Middle frontal gyrus (tissue), 1 donor: ENCODE data around the gene ANKRD11.
"Not testable (repeated sequence)": the region's sequence is repeated elsewhere in the genome, so short reads cannot be mapped to it uniquely, and the experiment has no call there.

Experiments
- DNase-seq: peaks from one replicate; pipeline ENCODE4 v3.0.0-alpha.2; 2015; ENCODE audit warnings: low spot score; ENCODE audit errors: extremely low spot score

ANKRD11 gene

GRCh38 chr16:89317729-89318429, 172.5 kb downstream of the ANKRD11 start:
- DNase-seq: no peak

DNA sequence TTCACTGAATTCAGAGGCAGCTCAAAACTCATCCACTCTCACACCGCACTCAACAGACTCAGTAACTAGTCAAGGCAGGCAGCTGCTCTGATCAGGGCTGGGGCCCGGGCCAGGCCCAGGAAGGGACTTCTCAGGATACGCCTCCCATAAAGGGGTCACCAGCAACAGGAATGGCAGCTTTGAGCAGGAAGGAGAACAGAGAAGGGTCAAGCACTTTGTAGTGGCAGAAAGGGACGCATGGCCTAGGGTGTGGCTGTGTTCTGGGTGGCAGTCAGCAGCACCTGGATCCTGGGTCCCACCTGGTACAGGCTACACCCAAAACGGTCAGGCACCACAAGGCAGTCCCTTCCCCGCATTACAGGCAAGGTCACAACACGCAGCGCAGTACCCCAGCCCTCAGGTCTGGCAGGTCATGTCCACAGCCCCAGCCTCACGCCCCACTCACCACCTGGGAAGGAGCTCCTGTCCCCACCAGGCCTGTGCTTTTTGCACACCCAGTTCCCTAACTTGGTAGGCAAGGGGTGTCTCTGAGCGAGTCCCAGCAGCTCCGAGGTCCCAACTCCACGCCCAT, 173.2 kb downstream of the ANKRD11 start:
- no peak for DNase-seq

DNA sequence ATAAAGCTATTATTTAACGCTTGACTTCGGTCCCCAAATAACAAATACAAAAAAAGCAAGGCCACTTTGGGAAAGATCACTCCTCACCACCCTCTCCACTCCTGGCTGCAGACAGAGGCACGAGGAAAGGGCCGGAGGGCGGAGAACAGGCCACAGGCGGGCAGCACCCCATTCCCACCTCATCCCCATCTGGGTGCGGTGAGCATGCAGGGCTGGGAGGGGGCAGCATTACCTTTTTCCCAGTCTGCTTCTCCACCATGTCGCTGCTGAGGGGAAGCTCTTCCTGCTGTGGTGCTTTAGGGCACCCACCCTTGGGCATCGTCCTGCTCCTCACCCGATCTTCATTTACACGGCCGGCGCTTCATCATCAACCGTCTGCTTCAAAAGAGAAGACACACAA, 173.7 kb downstream of the ANKRD11 start:
- no peak for DNase-seq

DNA sequence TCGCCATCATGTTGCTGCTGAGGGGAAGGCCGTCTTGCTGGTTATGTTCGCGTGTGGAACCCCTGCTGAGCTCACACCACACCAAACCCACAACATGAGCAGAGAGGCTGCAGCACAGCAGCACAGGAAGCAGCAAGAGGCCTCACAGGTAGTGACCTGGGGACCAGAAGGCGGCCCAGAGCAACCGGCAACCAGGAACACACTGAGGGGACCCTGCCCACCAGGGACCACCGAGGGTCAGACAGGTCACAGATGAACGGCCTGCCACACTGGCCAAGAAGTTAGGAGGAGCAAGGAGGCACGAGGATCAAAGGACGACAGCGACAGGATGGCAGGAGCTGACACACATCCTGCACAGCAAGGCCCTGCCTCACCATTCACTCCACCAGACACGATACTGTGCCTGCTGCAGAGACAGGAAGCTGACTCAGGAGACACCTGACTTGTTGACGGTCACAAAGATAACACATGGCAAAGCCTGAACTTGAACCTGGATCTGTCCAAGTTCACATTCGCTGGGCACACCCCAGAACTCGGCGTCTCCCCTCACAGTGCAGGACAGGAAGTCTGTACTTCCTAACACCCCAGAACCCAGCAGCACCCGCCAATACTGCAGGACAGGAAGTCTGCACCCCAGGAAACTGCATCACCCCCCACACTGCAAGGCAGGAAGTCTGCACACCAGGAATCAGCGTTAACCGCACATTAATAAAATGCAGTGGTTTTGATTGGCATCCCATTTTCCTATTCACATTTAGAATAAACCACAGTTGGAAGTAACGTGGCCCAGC, 174.4 kb downstream of the ANKRD11 start:
- DNase-seq: no peak

- no peak for DNase-seq
Observed at GRCh38 chr16:89315271-89315670, 175.1 kb downstream of the ANKRD11 start.

DNA sequence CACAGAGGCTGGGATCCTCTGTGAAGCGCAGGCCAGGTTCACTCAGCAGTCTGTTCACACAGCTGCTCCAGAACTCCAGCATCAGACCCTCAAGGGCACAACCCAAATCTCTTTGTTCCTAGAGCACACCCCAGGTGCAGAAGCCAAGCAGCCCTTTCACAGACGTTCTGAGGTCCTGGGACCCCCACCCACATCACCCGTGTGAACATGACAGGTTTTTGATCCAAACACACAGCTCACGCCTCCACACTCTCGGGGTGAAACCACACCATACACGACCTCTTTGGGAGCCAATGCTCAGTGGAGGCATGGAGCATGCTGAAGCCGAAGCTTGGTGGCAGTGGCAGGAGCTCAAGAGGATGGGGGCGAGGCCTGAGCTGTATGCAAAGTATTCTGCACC, 175.5 kb downstream of the ANKRD11 start:
- DNase-seq: no peak

DNA sequence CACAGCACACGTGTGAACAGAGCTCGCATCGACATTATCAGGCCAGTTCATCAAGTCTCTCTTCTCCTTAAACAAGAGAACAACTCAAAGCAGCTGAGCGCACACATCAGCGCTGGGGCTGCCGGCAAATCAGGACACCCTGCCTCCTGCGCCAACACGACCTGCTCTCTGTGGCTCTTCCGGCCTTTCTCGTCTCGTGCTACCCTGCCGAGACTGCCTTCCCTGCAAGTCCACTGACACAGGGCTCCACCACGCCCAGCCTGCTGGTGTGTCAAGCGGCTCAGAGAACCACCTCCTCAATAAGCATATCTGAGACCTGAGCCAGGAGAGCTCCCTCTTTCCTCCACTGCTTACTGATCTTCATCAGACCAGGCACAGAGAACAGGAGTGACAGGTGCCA, 176.0 kb downstream of the ANKRD11 start:
- no peak for DNase-seq

DNA sequence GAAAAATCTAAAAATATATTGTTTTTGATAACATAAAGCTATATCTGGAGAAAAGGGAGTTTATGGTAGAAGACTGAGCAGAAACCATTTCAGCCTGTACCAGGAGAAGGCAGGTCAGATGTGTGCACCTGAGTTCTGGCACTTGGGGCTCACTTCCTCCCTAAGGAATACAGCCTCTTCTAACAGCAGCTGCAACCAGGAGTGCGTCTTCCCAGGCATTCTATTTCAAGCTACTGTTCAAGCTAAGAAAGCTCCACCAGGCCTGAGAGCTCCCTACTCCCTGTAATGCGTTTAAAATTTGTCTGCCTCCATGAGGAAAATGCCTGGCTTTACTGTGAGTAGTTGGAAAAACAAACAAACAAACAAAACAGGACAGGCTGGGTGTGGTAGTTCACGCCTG, 176.8 kb downstream of the ANKRD11 start:
- DNase-seq: no peak

- no peak for DNase-seq
Observed at GRCh38 chr16:89312598-89313299, 177.6 kb downstream of the ANKRD11 start.

GRCh38 chr16:89312194-89312593, 178.2 kb downstream of the ANKRD11 start:
- DNase-seq: no peak

DNA sequence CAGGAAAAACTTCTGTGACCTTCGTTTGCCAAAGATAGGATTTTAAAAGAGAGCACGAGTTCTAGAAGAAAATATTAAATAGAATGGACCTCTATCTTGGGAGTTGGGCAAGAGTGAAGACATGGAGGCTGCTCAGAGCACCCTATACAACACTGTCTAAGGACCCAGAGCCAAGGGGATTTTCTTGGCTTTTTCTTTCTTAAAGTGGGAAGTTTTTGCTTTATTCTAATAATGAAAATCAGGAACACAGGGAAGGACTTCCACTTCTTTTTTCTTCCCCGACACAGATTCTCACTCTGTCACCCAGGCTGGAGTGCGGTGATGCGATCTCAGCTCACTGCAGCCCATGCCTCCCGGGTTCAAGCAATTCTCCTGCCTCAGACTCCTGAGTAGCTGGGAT, 178.7 kb downstream of the ANKRD11 start:
- DNase-seq: no peak

DNA sequence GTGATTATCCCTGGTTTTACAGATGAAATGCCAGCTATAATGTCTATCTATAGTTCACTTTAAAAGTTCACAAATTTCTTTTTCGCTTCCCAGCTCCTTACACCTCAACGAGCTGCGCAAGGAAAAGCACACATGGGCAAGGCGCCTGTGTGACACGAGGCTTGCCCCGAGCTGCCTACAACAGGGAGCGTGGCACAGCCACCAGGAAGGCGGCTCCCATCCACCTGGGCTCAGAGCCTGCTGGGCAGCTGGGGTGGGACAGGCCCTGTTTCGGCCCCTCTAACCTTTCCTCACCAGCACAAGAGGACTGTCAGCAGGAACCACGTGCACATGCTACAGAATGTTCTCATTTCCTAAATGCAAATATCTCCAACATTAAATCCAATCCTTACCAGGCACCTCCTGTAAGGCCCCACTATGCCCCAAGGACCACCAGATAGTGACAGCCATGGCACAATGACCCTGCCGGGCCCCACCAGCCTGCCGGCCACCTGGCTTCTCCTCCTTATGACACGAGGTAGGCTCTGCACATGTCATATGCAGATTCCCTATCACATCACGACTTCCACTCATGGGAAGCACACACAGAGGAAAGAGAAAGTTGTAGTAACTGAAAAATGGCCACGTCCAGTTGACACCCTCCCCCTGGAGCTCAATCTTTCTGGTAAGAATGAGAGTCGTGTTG, 180.8 kb downstream of the ANKRD11 start:
- DNase-seq: no peak

DNA sequence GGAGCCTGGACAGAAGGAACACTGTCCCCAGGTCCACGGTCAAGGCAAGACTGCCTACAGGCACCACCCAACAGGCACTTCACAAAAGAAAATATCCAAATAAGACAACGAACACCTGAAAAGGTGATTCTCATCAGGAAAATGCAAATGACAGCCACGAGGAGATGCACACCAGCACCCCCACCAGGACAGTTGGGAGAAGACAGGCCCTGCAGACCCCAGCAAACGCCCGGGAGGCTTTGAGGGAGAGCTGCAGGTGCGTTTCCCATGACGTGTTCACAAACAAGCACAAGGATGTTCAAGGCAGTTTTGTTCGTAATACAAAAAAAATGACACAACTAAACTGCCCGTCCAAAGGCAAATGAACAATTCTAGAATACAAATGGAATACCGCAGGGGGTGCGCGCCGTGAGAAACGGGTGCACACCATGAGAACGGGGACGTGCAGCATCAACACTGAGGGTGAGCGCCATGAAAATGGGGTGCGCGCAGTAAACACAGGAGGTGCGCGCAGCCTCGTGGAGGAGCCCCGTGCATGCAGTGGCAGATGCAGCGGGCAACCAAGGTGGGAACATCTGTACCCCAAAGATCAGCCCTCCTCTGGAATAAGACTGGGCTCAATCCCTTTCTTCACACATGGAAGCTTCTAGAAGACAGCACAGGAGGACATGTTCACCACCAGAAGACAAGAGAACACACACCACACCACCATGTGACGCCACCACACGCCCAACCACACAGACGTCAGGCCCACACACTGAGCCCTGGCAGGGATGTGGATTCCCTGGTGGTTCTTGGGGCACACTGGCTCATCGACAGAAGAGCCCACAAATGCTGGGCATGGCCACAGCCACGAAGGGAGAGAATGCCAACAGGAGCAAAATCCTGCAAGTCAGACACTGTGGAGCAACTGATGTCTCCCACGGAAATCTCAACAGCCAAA, 181.7 kb downstream of the ANKRD11 start:
- DNase-seq: no peak

DNA sequence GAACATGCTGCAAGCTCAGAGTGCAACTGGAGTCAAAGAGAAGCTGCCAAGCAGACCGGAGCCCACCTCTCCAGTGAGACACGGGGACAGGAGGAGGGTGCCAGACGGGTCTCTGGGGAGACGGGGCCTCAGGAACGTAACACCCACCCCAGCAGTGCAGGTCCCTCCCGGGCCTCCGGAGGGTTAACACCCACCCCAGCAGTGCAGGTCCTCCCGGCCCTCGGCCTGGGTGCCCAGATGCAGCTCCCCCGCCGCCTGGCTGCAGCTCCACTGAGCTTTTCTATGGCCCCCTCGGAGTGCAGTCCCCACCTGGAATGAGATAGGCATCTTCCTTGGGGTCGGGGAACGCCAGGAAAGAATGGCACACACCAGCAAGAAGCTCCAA, 182.9 kb downstream of the ANKRD11 start:
- DNase-seq: no peak

DNA sequence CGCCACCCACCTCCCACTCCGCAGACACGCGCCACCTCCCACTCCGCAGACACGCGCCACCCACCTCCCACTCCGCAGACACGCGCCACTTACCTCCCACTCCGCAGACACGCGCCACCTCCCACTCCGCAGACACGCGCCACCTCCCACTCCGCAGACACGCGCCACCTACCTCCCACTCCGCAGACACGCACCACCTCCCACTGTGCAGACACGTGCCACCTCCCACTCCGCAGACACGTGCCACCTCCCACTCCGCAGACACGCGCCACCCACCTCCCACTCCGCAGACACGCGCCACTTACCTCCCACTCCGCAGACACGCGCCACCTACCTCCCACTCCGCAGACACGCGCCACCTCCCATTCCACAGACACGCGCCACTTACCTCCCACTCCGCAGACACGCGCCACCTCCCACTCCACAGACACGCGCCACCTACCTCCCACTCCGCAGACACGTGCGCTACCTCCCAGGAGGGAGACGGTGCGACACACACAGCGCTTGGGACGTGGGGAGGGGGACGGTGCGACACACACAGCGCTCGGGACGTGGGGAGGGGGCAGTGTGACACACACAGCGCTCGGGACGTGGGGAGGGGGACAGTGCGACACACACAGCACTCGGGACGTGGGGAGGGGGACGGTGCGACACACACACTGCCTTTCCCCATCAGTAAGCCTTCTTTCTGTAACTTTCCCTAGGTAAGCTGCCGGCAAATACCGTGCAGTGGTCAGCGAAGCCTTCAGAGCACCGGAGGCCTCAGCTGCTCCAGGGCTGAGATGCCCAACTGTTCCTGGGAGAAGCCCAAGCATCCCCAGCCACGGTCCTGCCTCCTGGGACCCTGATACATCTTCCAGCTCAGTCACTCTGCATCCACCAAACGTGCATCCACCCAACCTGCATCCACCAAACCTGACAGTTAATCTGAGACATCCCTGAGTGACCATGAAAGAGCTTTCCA, 183.6 kb downstream of the ANKRD11 start:
- not testable (repeated sequence) for DNase-seq

- no peak for DNase-seq
Observed at GRCh38 chr16:89304941-89305705, 185.2 kb downstream of the ANKRD11 start.

DNA sequence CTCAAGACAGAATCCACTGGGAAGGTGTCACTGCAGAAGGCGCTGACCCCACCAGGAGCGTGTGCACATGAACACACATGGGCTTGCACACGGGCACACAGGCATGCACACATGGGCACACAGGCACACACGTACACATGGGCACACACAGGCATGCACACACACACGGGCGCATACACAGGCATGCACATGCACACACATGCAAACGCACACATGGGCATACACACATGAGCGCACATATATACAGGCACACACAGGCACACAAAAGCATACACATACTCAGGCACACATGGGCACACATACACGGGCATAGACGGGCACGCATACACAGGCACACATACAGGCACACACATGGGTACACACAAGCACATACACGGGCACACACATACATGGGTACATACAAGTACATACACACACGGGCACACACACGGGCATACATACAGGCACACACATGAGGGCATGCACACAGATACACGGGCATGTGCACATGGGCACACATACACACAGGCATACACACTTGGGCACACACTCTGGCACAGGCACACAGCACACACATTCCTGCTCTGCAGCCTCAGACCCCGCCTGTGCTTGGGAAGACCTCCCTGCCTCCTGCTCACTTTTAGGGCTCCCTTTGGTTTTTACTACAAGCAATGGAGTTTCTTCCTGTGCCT, 186.0 kb downstream of the ANKRD11 start:
- DNase-seq: no peak

GRCh38 chr16:89303617-89304016, 186.7 kb downstream of the ANKRD11 start:
- no peak for DNase-seq
